ENCODE measurements around the gene PRCD. TPM values are rescaled to one million over a fixed set of nuclear protein-coding genes. Genes with fewer than 3 reads are reported as not detected.

Gene PRCD
- total and polyA plus RNA-seq, 8 donors: 0.55 to 7.3 (median 1.1) TPM

GRCh38 chr17:76543826-76544545, 4.1 kb downstream of the PRCD start:
- no peak overlapping the region for H3K27ac ChIP-seq
- DNase-seq (peak in 1 of 6 donors; percentile 59), FAIRE-seq (no peak), ATAC-seq (no peak)
- H3K36me3 ChIP-seq: no peaks in the 10 kb centered on the region
- 33 to 34% methylated on average over 22 of the region's 22 CpGs for WGBS, 2 donors
- intact Hi-C loops (cut with DNase I): no loop called here
- TF ChIP-seq CTCF (IDR thresholded peaks at IDR 0.05): no peak
- H3K4me1 ChIP-seq: peaks cover 13 to 34% (median 22%) of the 10 kb centered on the region in 3 donors
- no peak overlapping the region for H3K4me3 ChIP-seq
- H3K27me3 ChIP-seq: no peaks in the 10 kb centered on the region
- H3K9me3 ChIP-seq: no peaks in the 10 kb centered on the region

- Histone ChIP-seq H3K4me1 (peaks cover 14 to 35% (median 26%) of the 10 kb centered on the region in 3 donors), H3K9me3 (no peaks in the 10 kb centered on the region), H3K36me3 (no peaks in the 10 kb centered on the region), H3K27me3 (no peaks in the 10 kb centered on the region), H3K27ac (peak overlapping the region in 1 of 4 donors; percentile 24), H3K4me3 (no peak overlapping the region)
- intact Hi-C loops (cut with DNase I): no loop called here
- TF ChIP-seq CTCF (IDR thresholded peaks at IDR 0.05): no peak
- ATAC-seq: no peak
- 29 to 32% methylated on average over 24 of the region's 24 CpGs for WGBS, 2 donors
- peak in 1 of 6 donors; percentile 27 for DNase-seq
- no peak for FAIRE-seq
Measured at GRCh38 chr17:76544546-76545365, 4.9 kb downstream of the PRCD start.

- FAIRE-seq (no peak), ATAC-seq (peak in 3 of 4 donors; percentile 3 to 44 (median 4)), DNase-seq (no peak)
- peak overlapping the region; percentile 8 to 62 (median 38) for H3K27ac ChIP-seq
- 29 to 37% methylated on average over 13 of the region's 13 CpGs for WGBS, 2 donors
- no peak overlapping the region for H3K4me3 ChIP-seq
- no peaks in the 10 kb centered on the region for H3K27me3 ChIP-seq
- intact Hi-C loops (cut with DNase I): no loop called here
- H3K36me3 ChIP-seq: no peaks in the 10 kb centered on the region
- peaks cover 11 to 36% (median 29%) of the 10 kb centered on the region in 3 donors for H3K4me1 ChIP-seq
- H3K9me3 ChIP-seq: no peaks in the 10 kb centered on the region
- TF ChIP-seq CTCF (IDR thresholded peaks at IDR 0.05): no peak
Measured at GRCh38 chr17:76545918-76546555, 6.2 kb downstream of the PRCD start.

- Histone ChIP-seq H3K36me3 (no peaks in the 10 kb centered on the region), H3K27me3 (no peaks in the 10 kb centered on the region), H3K4me1 (peaks cover 17 to 36% (median 33%) of the 10 kb centered on the region in 3 donors), H3K27ac (peak overlapping the region; percentile 31 to 62 (median 52)), H3K4me3 (no peak overlapping the region), H3K9me3 (no peaks in the 10 kb centered on the region)
- FAIRE-seq (no peak), ATAC-seq (peak; percentile 8 to 51 (median 37)), DNase-seq (peak in 1 of 6 donors; percentile 33)
- WGBS, 2 donors: 13% methylated on average over 11 of the region's 11 CpGs
- TF ChIP-seq CTCF (IDR thresholded peaks at IDR 0.05): no peak
- intact Hi-C loops (cut with DNase I): no loop called here
Measured at GRCh38 chr17:76546556-76547182, 6.8 kb downstream of the PRCD start.

All from pancreas (tissue), 10 donors.